H1 (cell line): ENCODE measurements around the gene RGS4. TPM values are rescaled to one million over a fixed set of nuclear protein-coding genes. Genes with fewer than 3 reads are reported as not detected.

ENCODE experiments used
- BCL11A ChIP-seq, 2 experiments: IDR thresholded peaks; one replicate each; pipeline ENCODE4 v1.6.1; 2011; ENCODE audit warnings: low read depth in 2 of 2, low read length in 2 of 2, mild to moderate bottlenecking in 2 of 2
- GABPA ChIP-seq: IDR thresholded peaks from 2 replicates; pipeline ENCODE4 v1.6.1; 2011; ENCODE audit warnings: mild to moderate bottlenecking, low read length, moderate library complexity, borderline replicate concordance; ENCODE audit not compliant: insufficient read depth
- HDAC6 ChIP-seq: IDR thresholded peaks from one replicate; pipeline ENCODE4 v1.7.1; 2012; ENCODE audit warnings: low read depth, mild to moderate bottlenecking, inconsistent platforms, low read length, moderate library complexity
- SUZ12 ChIP-seq: fragments of 200-600 bp; sonication (generic); IDR thresholded peaks from 2 replicates; pipeline ENCODE4 v1.6.1; 2012; ENCODE audit warnings: mild to moderate bottlenecking, inconsistent platforms, low read length, moderate library complexity, mixed read lengths
- polyA plus RNA-seq, 7 experiments: library from polyadenylated mRNA; depleted of rRNA in 3 of 7; stranded (reverse) in 5 of 7; unstranded in 2 of 7; fragments of >200 nt in 5 of 7; fragments of 200-250 nt in 2 of 7; gene quantifications; 1 replicate in 5 of 7; 2 replicates in 1 of 7; 4 replicates in 1 of 7; pipeline versions ENCODE4 v1.2.1 to v1.2.3, GENCODE V29; 2011 to 2013; ENCODE audit warnings: missing spikeins in 2 of 7, mixed read lengths in 2 of 7
- total RNA-seq: library from RNA; stranded (reverse); fragmentation: NEBNext Ultra II Directional; extraction: Animal tissue kit (Norgen Biotek cat#: 25700); gene quantifications from 2 replicates; pipeline ENCODE4 v1.2.1, GENCODE V29; 2021
- TF ChIP-seq, protein P1 (sequence below): IDR thresholded peaks from 2 replicates; pipeline ENCODE4 v1.6.1; 2012; ENCODE audit warnings: inconsistent platforms

RGS4 gene
- total and polyA plus RNA-seq, 2 of the 8 experiments (the other 6 are each of a cell fraction or from before 2014, with no cell fraction given), result 0.26 to 0.74 TPM

DNA sequence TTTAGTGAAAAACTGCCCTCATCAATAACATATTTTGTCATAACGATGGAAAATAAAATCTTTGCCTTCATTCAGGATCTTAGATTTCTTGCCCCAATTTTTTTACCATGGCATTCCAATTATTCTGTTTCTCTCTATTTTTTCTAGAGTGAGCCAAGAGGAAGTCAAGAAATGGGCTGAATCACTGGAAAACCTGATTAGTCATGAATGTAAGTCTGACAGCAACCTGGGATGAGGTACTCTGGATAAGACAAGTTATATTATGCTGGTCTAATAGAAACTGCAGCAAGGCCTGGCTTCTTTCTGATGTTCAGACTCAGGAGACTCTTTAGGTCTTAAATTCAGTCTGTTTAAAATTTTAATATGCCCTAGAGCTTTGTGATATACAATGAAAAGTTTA is 3.5 kb downstream of the RGS4 start (continued):
- TF ChIP-seq BCL11A (IDR thresholded peaks at IDR 0.05; ENCODE audit: low read depth in 2 of 2, low read length in 2 of 2) (no peak), HDAC6 (no peak), SUZ12 (no peak), GABPA (no peak)
- TF ChIP-seq, protein P1, sequence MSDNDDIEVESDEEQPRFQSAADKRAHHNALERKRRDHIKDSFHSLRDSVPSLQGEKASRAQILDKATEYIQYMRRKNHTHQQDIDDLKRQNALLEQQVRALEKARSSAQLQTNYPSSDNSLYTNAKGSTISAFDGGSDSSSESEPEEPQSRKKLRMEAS, result no peak
- TF ChIP-seq, all 59 proteins: peak for 0
